22Rv1 (cell line): ENCODE data around the gene DMRTB1.

Experiments used
- ZFX ChIP-seq: fragments of 450-650 bp; IDR thresholded peaks from 2 replicates; pipeline ENCODE4 v1.6.1; 2017; ENCODE audit warnings: antibody characterized with exemption, borderline replicate concordance
- TF ChIP-seq, protein P1 (sequence below): fragments of 450-650 bp; IDR thresholded peaks from 2 replicates; pipeline ENCODE4 v1.5.1; 2017; ENCODE audit warnings: mild to moderate bottlenecking

DNA sequence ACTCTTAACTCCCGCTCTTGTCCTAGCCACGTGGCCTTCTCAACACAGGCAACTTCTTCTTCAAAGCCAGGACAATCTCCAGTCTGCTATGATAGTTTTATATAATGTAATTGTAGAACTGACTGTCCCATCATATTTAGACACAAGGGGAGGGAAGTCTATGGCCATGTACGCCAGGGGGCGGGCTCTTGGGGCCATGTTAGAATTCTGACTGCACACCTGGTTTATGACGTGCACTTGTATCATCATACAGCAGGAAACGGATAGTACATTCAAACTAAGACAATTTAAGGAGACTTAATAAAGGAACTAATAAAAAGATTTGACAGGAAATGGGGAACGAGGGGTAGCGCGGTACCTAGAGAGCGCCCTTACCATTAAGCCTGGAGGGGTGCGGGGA lies 21.5 kb downstream of the DMRTB1 start:
- TF ChIP-seq, protein P1, sequence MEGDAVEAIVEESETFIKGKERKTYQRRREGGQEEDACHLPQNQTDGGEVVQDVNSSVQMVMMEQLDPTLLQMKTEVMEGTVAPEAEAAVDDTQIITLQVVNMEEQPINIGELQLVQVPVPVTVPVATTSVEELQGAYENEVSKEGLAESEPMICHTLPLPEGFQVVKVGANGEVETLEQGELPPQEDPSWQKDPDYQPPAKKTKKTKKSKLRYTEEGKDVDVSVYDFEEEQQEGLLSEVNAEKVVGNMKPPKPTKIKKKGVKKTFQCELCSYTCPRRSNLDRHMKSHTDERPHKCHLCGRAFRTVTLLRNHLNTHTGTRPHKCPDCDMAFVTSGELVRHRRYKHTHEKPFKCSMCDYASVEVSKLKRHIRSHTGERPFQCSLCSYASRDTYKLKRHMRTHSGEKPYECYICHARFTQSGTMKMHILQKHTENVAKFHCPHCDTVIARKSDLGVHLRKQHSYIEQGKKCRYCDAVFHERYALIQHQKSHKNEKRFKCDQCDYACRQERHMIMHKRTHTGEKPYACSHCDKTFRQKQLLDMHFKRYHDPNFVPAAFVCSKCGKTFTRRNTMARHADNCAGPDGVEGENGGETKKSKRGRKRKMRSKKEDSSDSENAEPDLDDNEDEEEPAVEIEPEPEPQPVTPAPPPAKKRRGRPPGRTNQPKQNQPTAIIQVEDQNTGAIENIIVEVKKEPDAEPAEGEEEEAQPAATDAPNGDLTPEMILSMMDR = no peak; the same call in 1 of the 2 replicates
- no peak for TF ChIP-seq ZFX
